GOT3 (cell line): ENCODE data around the gene SLC47A2.
"Not testable (repeated sequence)": the region's sequence is repeated elsewhere in the genome, so short reads cannot be mapped to it uniquely, and the experiment has no call there.

Experiments used
- DNase-seq: peaks from one replicate; lab custom pipeline; 2025; ENCODE audit warnings: mixed read lengths; lab: John Stamatoyannopoulos, UW

SLC47A2 gene

DNA sequence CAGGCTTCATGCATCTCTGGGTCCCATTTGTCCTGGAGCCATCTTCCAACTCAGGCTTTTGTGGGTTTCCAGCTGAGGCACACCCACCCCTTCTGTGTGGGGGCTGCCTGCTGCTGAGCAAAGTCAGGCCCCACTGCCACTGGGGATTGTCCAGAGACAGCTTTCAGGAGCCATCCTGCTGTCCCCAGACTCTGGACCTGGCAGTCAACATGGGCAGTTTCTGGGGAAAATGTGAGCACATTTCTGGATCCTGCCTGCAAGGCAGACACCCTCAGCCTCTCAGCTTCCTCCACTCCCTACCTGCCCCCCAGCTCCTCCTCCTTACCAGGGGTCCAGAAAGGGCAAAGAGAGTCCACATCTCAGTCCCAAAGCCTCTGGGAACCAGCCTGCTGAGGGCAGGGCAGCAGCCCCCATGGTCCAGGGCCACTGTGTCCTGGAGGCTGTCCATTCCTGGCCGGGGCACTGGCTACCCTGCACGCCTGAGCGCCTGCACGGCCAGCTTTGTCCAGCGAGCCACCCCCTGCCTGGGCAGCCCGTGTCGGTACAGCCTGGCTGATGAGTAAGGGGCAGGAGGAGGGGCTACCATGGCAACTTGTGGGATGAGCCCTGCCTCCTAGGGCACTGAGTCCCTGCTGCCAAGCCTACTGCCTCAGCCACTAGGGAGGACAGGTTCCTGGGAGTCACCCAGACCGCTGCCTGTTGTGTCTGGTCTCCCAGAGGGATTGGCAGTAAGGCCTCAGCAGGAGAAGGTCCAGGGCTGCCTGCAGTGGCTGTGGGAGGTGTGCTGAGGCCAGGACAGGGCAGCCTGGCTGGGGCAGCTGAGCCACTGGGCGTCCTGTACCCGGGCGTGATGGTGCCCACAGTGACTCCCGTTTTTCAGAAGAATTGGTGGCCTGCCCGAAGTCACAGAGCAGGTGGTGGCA, at the start of gene SLC47A2:
Gene SLC47A2 (minus strand): TSS at position 477 of the 923 bp plus-strand sequence. CDS start 29 bp downstream, at position 448.
- no peak for DNase-seq

- DNase-seq: no peak
These were observed 49.6 kb upstream of the SLC47A2 start for GRCh38 chr17:19766016-19766415.

DNA sequence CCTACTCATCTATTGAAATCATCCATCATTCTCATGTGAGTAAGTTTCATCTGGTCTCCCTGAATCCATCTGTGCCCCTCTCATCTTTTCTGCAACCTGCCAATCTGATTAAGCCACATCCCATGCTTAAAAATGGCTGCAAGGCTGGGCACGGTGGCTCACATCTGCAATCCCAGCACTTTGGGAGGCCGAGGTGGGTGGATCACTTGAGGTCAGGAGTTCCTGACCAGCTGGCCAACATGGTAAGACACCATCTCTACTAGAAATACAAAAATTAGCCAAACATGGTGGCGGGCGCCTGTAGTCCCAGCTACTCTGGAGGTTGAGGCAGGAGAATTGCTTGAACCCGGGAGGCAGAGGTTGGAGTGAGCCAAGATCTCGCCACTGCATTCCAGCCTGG, 47.6 kb upstream of the SLC47A2 start:
- DNase-seq: not testable (repeated sequence)

DNA sequence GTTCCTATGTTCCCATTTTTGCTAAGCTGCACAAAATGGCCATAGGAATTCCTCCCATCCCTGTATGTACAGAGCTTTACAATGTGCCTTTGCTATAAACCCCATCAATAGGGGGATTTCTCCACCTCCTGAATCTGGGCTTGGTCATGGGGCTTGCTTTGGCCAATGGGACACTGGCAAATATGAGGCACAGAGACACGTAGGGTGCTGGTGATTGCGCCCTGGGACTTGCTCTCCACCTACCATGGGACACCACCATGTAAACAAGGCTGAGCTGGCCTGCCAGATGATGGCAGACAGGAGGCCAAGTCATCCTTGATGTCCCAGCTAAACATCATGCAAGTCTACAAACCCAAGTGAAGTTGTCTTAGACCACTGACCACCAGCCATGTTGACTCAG, 47.0 kb upstream of the SLC47A2 start:
- no peak for DNase-seq

GRCh38 chr17:19762515-19762961, 46.2 kb upstream of the SLC47A2 start:
- DNase-seq: no peak

GRCh38 chr17:19760746-19761145, 44.4 kb upstream of the SLC47A2 start:
- DNase-seq: no peak

DNA sequence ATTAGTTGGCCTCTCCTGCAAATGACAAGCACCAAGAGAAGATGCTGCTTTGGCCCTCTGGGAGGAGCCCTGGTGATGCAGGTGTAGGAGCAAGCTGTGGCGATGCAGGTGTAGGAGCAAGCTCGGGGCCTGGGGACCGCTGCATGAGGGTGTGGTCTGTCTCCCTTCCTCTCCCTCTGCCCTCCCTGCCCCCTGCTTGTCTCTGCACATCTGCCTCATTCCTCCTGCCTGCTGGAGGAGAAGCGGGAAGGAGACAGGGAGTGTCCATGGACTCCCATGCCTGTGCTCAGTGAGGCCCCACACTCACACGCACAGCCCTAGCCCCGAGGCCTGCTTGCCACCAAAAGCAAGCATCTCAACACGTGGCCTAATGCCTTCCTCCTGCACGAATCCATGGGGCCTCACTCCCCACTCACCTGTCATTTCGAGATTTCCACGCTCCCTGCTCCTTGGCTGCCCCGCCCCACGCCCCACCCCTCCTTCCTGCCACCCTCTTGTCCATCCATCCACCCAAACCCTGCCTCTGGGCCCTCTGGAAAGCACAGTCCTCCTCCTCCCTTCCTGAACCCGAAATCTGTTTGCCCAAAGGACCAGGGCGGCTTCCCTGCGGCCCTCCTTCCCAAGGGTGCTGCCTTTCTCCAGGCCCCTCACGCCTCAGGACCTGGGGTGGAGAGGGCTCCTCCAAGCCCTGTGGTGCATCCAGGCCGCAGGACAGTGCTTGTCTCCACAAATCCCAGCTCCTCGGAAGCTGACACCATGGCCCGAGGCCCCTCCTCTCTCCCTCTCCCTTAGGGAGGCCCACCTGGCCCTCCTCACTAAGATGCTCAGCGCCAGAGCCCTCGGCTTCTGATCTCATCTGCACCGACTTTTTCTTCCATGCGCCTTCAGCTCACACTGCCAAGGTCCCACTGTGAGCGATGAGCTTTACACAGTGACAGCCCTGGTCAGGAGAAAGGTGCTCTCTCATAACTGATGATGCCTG, 43.5 kb upstream of the SLC47A2 start:
- no peak for DNase-seq

DNA sequence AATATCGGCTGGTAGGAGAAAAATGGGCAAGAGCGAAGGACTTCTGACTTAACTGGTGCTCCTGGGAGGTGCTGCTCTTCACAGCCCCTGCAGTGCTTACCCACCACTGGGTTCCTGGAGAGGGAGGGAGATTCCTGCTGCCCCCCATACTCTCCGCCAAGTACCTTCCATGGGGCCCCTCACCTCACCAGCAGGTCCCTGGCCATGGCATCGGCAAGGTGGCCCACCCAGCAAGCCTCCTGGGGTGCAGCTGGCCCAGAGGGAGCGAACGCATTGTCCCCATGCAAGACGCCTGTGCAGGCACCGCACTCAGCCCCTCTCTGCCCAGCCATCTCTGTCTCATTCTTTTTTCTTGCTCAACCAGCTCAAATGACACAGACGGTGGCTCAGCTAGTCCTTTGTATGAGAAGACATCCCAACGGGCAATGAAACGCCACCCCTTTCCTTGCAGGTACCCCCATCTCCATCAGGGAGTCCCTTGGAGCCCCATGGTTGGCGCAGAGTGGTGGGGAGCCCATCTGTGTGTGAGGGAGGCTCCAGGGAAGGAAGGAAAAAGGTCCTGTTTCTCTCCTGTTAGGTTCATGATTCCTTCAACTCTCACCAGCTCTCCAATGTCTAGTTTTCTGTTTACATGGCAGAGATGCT, 41.3 kb upstream of the SLC47A2 start:
- DNase-seq: no peak

DNA sequence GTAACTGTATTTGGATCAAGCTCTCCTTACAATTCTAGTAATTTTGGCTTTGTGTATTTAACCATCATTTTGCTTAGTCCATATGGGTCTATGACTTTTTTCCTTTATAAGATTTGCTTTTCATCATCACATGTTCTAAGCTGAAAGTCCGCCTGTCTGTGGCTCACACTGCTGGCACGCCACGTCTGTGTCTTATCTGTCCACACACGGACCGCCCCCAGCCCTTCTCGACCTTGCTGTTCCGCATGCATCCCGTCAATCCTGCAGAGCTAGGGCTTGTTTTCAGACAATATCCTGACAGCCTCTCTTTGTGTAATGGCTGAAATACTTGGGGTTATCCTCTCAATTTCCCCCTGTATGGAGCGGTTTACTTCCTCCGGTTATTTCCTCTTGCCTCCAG, 40.2 kb upstream of the SLC47A2 start:
- no peak for DNase-seq

DNA sequence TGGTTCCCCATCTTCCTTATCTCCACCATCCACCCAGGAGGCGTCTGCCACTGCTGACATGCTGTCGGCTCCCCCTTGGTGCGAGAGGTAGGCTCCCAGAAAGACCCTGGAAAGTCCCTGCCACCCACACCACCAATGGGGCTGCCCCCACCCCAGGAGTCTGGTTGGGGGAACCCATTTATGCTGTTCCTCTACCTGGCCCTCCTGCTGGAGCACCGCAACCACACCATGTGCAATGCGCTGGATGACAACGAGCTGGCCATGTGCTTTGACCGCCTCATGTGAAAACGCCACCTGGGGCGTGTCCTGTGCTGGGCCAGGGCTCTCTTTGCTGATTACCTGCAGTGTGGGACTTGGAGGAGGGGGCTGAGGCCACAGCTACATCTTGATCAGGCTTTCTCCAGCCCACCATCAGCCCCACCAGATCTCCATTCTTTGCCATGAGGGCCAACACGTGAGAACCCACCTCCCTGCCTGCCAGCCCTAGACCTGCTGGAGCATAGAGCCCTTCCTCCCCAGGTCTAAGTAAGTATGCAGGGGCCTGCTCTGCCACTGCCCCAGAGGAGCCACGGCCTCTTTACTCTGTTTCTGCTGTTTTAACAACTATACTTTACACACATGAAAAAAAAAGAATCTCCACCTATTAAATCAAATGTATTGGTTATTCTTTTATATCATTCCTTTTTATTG, 39.6 kb upstream of the SLC47A2 start:
- no peak for DNase-seq

GRCh38 chr17:19755392-19755791, 39.0 kb upstream of the SLC47A2 start:
- DNase-seq: no peak

GRCh38 chr17:19753661-19754463, 37.5 kb upstream of the SLC47A2 start:
- no peak for DNase-seq

DNA sequence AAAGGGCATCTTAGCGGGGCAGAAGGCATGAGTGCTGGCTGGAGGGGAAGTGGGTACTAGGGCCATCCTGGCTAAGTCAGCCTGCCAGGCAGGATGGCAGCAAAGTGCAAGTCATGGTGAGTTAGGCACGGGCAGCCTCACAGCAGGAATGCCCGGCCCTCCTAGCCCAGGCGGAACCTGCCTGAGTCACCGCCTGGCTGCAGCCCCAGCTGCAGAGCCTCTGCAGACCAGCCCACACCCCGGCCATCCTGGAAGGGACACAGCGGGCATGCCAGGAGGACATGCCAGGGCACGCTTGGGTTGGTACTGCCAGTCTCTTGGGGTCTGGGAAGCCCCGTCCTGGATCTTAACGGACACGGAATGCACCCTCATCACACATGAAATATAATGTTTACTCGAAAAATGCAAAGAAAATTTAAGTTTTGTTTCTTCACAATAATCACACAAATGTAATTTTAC, 36.7 kb upstream of the SLC47A2 start:
- DNase-seq: peak; percentile 77

GRCh38 chr17:19752216-19753050, 36.0 kb upstream of the SLC47A2 start:
- no peak for DNase-seq

GRCh38 chr17:19750835-19751234, 34.5 kb upstream of the SLC47A2 start:
- no peak for DNase-seq

GRCh38 chr17:19750020-19750572, 33.7 kb upstream of the SLC47A2 start:
- DNase-seq: no peak

GRCh38 chr17:19748807-19749193, 32.4 kb upstream of the SLC47A2 start:
- no peak for DNase-seq

- no peak for DNase-seq
These were observed 31.7 kb upstream of the SLC47A2 start, which contains the start of gene ALDH3A1 for GRCh38 chr17:19747829-19748806. Gene ALDH3A1 (minus strand): TSS chr17:19748298. CDS start chr17:19745129, 3,169 bp downstream.
